ENCODE results near the gene CDH23.

DNA sequence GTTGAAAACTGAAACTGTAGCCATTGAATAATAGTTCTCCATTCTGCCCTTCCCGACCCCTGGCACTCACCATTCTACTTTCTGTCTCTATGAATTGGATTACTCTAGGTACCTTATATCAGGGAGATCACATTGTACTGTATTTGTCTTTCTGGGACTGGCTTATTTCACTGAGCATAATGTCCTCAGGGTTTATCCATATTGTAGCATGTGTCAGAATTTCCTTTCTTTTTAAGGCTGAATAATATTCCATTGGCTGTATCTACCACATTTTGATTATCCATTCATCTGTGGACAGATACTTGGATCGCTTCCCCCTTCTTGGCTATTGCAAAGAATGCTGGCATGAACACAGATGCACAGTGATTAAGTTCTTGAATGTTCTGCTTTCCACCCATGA is 107.4 kb downstream of the CDH23 start:
- TF ChIP-seq CTCF (IDR thresholded peaks at IDR 0.05) (no peak), EZH2 (IDR thresholded peaks at IDR 0.05; ENCODE audit: borderline replicate concordance, insufficient read depth, low read depth, low read length, poor library complexity, severe bottlenecking) (no peak)
